A549 (cell line): ENCODE data around the gene FAM120A.

Experiments used
- KDM1A ChIP-seq: fragments of 200-600 bp; sonication (generic); IDR thresholded peaks from 2 replicates; pipeline ENCODE4 v1.6.1; 2016; ENCODE audit warnings: low read depth, mild to moderate bottlenecking
- MAFK ChIP-seq: fragments of 450-650 bp; IDR thresholded peaks from 2 replicates; pipeline ENCODE4 v1.6.1; 2014; ENCODE audit not compliant: partially characterized antibody
- SREBF2 ChIP-seq: fragments of 450-650 bp; IDR thresholded peaks from 2 replicates; pipeline ENCODE4 v1.6.1; 2014; ENCODE audit warnings: mild to moderate bottlenecking, moderate library complexity
- TF ChIP-seq, protein P1 (sequence below): fragments of >200 bp; sonication (Bioruptor Twin); formaldehyde crosslinking; IDR thresholded peaks from 3 replicates; pipeline ENCODE4 v1.5.1; 2016
- TF ChIP-seq, protein P2 (sequence below): IDR thresholded peaks from 2 replicates; pipeline ENCODE4 v1.6.1; 2012

DNA sequence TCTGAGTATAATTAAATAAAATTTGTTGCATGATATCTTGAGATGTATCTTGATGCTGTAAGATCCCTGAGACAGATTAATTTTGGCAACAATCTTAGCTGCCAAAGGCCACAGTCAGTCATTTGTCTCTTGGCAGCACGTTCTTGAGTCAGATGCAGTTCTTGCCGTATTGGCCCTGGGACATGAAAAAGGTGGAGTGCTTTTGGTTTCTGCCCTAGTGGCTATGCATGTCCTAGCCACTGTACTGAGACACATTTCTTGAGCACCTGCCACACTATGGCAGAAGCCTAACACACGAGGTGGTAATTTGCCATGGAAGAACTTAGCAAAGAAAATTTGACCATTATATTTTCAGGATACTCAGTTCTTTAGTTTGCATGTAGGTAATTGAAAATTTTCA is 79.9 kb downstream of the FAM120A start:
- TF ChIP-seq MAFK (no peak), SREBF2 (no peak), KDM1A (no peak)
- TF ChIP-seq, protein P1, sequence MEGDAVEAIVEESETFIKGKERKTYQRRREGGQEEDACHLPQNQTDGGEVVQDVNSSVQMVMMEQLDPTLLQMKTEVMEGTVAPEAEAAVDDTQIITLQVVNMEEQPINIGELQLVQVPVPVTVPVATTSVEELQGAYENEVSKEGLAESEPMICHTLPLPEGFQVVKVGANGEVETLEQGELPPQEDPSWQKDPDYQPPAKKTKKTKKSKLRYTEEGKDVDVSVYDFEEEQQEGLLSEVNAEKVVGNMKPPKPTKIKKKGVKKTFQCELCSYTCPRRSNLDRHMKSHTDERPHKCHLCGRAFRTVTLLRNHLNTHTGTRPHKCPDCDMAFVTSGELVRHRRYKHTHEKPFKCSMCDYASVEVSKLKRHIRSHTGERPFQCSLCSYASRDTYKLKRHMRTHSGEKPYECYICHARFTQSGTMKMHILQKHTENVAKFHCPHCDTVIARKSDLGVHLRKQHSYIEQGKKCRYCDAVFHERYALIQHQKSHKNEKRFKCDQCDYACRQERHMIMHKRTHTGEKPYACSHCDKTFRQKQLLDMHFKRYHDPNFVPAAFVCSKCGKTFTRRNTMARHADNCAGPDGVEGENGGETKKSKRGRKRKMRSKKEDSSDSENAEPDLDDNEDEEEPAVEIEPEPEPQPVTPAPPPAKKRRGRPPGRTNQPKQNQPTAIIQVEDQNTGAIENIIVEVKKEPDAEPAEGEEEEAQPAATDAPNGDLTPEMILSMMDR: no peak
- TF ChIP-seq, protein P2, sequence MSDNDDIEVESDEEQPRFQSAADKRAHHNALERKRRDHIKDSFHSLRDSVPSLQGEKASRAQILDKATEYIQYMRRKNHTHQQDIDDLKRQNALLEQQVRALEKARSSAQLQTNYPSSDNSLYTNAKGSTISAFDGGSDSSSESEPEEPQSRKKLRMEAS: no peak
